SHP77 treated with DMSO at 0.1 percent for 48 hours (cell line): ENCODE measurements around the gene RPTOR.
A peak's percentile ranks its signal among the peaks of the same experiment; 100 is the strongest.

Experiments
- DNase-seq: peaks from one replicate; lab custom pipeline; 2025; lab: John Stamatoyannopoulos, UW

The RPTOR gene

GRCh38 chr17:80768389-80768788 is 223.8 kb downstream of the RPTOR start:
- no peak for DNase-seq

- no peak for DNase-seq
These were observed 224.3 kb downstream of the RPTOR start for GRCh38 chr17:80768936-80769335.

GRCh38 chr17:80769516-80769915 is 224.9 kb downstream of the RPTOR start:
- DNase-seq = no peak

- DNase-seq = no peak
These were observed 225.4 kb downstream of the RPTOR start for GRCh38 chr17:80769936-80770625.

- DNase-seq = peak; percentile 47
These were observed 226.4 kb downstream of the RPTOR start for GRCh38 chr17:80770881-80771611.

- DNase-seq = no peak
These were observed 227.0 kb downstream of the RPTOR start for GRCh38 chr17:80771612-80772005.

GRCh38 chr17:80772906-80773242 is 228.2 kb downstream of the RPTOR start:
- DNase-seq = no peak

- DNase-seq = peak; percentile 82
These were observed 228.8 kb downstream of the RPTOR start for GRCh38 chr17:80773243-80773991.

GRCh38 chr17:80774146-80774545 is 229.5 kb downstream of the RPTOR start:
- DNase-seq = no peak

- peak; percentile 60 for DNase-seq
These were observed 230.1 kb downstream of the RPTOR start for GRCh38 chr17:80774643-80775281.

- no peak for DNase-seq
These were observed 231.2 kb downstream of the RPTOR start for GRCh38 chr17:80775863-80776262.

- no peak for DNase-seq
These were observed 232.6 kb downstream of the RPTOR start for GRCh38 chr17:80777274-80777673.

- no peak for DNase-seq
These were observed 234.1 kb downstream of the RPTOR start for GRCh38 chr17:80778716-80779115.

GRCh38 chr17:80779336-80779735 is 234.7 kb downstream of the RPTOR start:
- DNase-seq = no peak

- DNase-seq = no peak
These were observed 235.3 kb downstream of the RPTOR start for GRCh38 chr17:80779961-80780380.

GRCh38 chr17:80780381-80781198 is 236.0 kb downstream of the RPTOR start:
- no peak for DNase-seq

- no peak for DNase-seq
These were observed 236.6 kb downstream of the RPTOR start for GRCh38 chr17:80781211-80781610.

GRCh38 chr17:80781807-80782277 is 237.2 kb downstream of the RPTOR start:
- no peak for DNase-seq

GRCh38 chr17:80782536-80783427 is 238.1 kb downstream of the RPTOR start:
- no peak for DNase-seq

GRCh38 chr17:80783486-80783885 is 238.8 kb downstream of the RPTOR start:
- no peak for DNase-seq
